Measurements from ENCODE around the gene LVRN.

LVRN gene

GRCh38 chr5:115940080-115940810 is 22.0 kb upstream of the LVRN start:
- no peaks in the 10 kb centered on the region for H3K27me3 ChIP-seq (ENCODE audit: control insufficient read depth, insufficient read depth, low read length)
- no peak overlapping the region for H3K9ac ChIP-seq (ENCODE audit: low read length)
- no peaks in the 10 kb centered on the region for H3K9me3 ChIP-seq (ENCODE audit: control insufficient read depth, low read depth, low read length)
- peaks cover 5% of the 10 kb centered on the region for H3K4me1 ChIP-seq (ENCODE audit: control insufficient read depth, low read depth, low read length)
- no peak overlapping the region for H3K4me3 ChIP-seq (ENCODE audit: low read length)
- no peak overlapping the region for H3K27ac ChIP-seq (ENCODE audit: low read length)
- H3K36me3 ChIP-seq (ENCODE audit: control insufficient read depth, low read depth, low read length) = no peaks in the 10 kb centered on the region

GRCh38 chr5:115941051-115941675 is 21.1 kb upstream of the LVRN start:
- H3K36me3 ChIP-seq (ENCODE audit: control insufficient read depth, low read depth, low read length) = no peaks in the 10 kb centered on the region
- peaks cover 5% of the 10 kb centered on the region for H3K4me1 ChIP-seq (ENCODE audit: control insufficient read depth, low read depth, low read length)
- H3K27me3 ChIP-seq (ENCODE audit: control insufficient read depth, insufficient read depth, low read length) = no peaks in the 10 kb centered on the region
- H3K9ac ChIP-seq (ENCODE audit: low read length) = no peak overlapping the region
- no peak overlapping the region for H3K4me3 ChIP-seq (ENCODE audit: low read length)
- H3K27ac ChIP-seq (ENCODE audit: low read length) = no peak overlapping the region
- no peaks in the 10 kb centered on the region for H3K9me3 ChIP-seq (ENCODE audit: control insufficient read depth, low read depth, low read length)

- Histone ChIP-seq H3K9ac (ENCODE audit: low read length) (no peak overlapping the region), H3K4me3 (ENCODE audit: low read length) (no peak overlapping the region)
Measured at GRCh38 chr5:115944501-115944900, 17.8 kb upstream of the LVRN start.

GRCh38 chr5:115946655-115947054 is 15.6 kb upstream of the LVRN start:
- no peak overlapping the region for H3K27ac ChIP-seq (ENCODE audit: low read length)
- no peaks in the 10 kb centered on the region for H3K4me1 ChIP-seq (ENCODE audit: control insufficient read depth, low read depth, low read length)
- no peak overlapping the region for H3K4me3 ChIP-seq (ENCODE audit: low read length)
- no peaks in the 10 kb centered on the region for H3K27me3 ChIP-seq (ENCODE audit: control insufficient read depth, insufficient read depth, low read length)
- no peaks in the 10 kb centered on the region for H3K9me3 ChIP-seq (ENCODE audit: control insufficient read depth, low read depth, low read length)
- no peaks in the 10 kb centered on the region for H3K36me3 ChIP-seq (ENCODE audit: control insufficient read depth, low read depth, low read length)
- H3K9ac ChIP-seq (ENCODE audit: low read length) = no peak overlapping the region

More at GRCh38 chr5:115944501-115944900, 17.8 kb upstream of the LVRN start:
- no peaks in the 10 kb centered on the region for H3K9me3 ChIP-seq (ENCODE audit: control insufficient read depth, low read depth, low read length)
- no peaks in the 10 kb centered on the region for H3K4me1 ChIP-seq (ENCODE audit: control insufficient read depth, low read depth, low read length)
- H3K36me3 ChIP-seq (ENCODE audit: control insufficient read depth, low read depth, low read length) = no peaks in the 10 kb centered on the region
- no peak overlapping the region for H3K27ac ChIP-seq (ENCODE audit: low read length)
- H3K27me3 ChIP-seq (ENCODE audit: control insufficient read depth, insufficient read depth, low read length) = no peaks in the 10 kb centered on the region

GRCh38 chr5:115947260-115947659 is 15.0 kb upstream of the LVRN start:
- Histone ChIP-seq H3K36me3 (ENCODE audit: control insufficient read depth, low read depth, low read length) (no peaks in the 10 kb centered on the region), H3K9ac (ENCODE audit: low read length) (no peak overlapping the region), H3K4me3 (ENCODE audit: low read length) (no peak overlapping the region), H3K27ac (ENCODE audit: low read length) (no peak overlapping the region), H3K27me3 (ENCODE audit: control insufficient read depth, insufficient read depth, low read length) (no peaks in the 10 kb centered on the region), H3K9me3 (ENCODE audit: control insufficient read depth, low read depth, low read length) (no peaks in the 10 kb centered on the region), H3K4me1 (ENCODE audit: control insufficient read depth, low read depth, low read length) (no peaks in the 10 kb centered on the region)

GRCh38 chr5:115948091-115948534 is 14.2 kb upstream of the LVRN start:
- Histone ChIP-seq H3K27ac (ENCODE audit: low read length) (no peak overlapping the region), H3K9ac (ENCODE audit: low read length) (no peak overlapping the region), H3K36me3 (ENCODE audit: control insufficient read depth, low read depth, low read length) (no peaks in the 10 kb centered on the region), H3K4me3 (ENCODE audit: low read length) (no peak overlapping the region), H3K27me3 (ENCODE audit: control insufficient read depth, insufficient read depth, low read length) (no peaks in the 10 kb centered on the region), H3K4me1 (ENCODE audit: control insufficient read depth, low read depth, low read length) (peaks cover 2% of the 10 kb centered on the region), H3K9me3 (ENCODE audit: control insufficient read depth, low read depth, low read length) (no peaks in the 10 kb centered on the region)

GRCh38 chr5:115949096-115949495 is 13.2 kb upstream of the LVRN start:
- H3K27me3 ChIP-seq (ENCODE audit: control insufficient read depth, insufficient read depth, low read length) = no peaks in the 10 kb centered on the region
- no peaks in the 10 kb centered on the region for H3K36me3 ChIP-seq (ENCODE audit: control insufficient read depth, low read depth, low read length)
- H3K9me3 ChIP-seq (ENCODE audit: control insufficient read depth, low read depth, low read length) = no peaks in the 10 kb centered on the region
- peaks cover 11% of the 10 kb centered on the region for H3K4me1 ChIP-seq (ENCODE audit: control insufficient read depth, low read depth, low read length)
- H3K27ac ChIP-seq (ENCODE audit: low read length) = no peak overlapping the region
- H3K4me3 ChIP-seq (ENCODE audit: low read length) = no peak overlapping the region
- no peak overlapping the region for H3K9ac ChIP-seq (ENCODE audit: low read length)

- no peak overlapping the region for H3K4me3 ChIP-seq (ENCODE audit: low read length)
- no peaks in the 10 kb centered on the region for H3K9me3 ChIP-seq (ENCODE audit: control insufficient read depth, low read depth, low read length)
- H3K9ac ChIP-seq (ENCODE audit: low read length) = no peak overlapping the region
- no peaks in the 10 kb centered on the region for H3K27me3 ChIP-seq (ENCODE audit: control insufficient read depth, insufficient read depth, low read length)
- H3K4me1 ChIP-seq (ENCODE audit: control insufficient read depth, low read depth, low read length) = peaks cover 17% of the 10 kb centered on the region
- no peaks in the 10 kb centered on the region for H3K36me3 ChIP-seq (ENCODE audit: control insufficient read depth, low read depth, low read length)
- no peak overlapping the region for H3K27ac ChIP-seq (ENCODE audit: low read length)
Measured at GRCh38 chr5:115952588-115952987, 9.7 kb upstream of the LVRN start.

- H3K4me3 ChIP-seq (ENCODE audit: low read length) = peak overlapping the region; percentile 12
Measured at GRCh38 chr5:115954144-115954543, 8.1 kb upstream of the LVRN start.

GRCh38 chr5:115956957-115957356 is 5.3 kb upstream of the LVRN start:
- Histone ChIP-seq H3K4me3 (ENCODE audit: low read length) (no peak overlapping the region), H3K27ac (ENCODE audit: low read length) (no peak overlapping the region), H3K9ac (ENCODE audit: low read length) (no peak overlapping the region), H3K36me3 (ENCODE audit: control insufficient read depth, low read depth, low read length) (no peaks in the 10 kb centered on the region), H3K9me3 (ENCODE audit: control insufficient read depth, low read depth, low read length) (no peaks in the 10 kb centered on the region), H3K27me3 (ENCODE audit: control insufficient read depth, insufficient read depth, low read length) (no peaks in the 10 kb centered on the region), H3K4me1 (ENCODE audit: control insufficient read depth, low read depth, low read length) (peaks cover 17% of the 10 kb centered on the region)

More at GRCh38 chr5:115954144-115954543, 8.1 kb upstream of the LVRN start:
- H3K9me3 ChIP-seq (ENCODE audit: control insufficient read depth, low read depth, low read length) = no peaks in the 10 kb centered on the region
- H3K9ac ChIP-seq (ENCODE audit: low read length) = no peak overlapping the region
- H3K36me3 ChIP-seq (ENCODE audit: control insufficient read depth, low read depth, low read length) = no peaks in the 10 kb centered on the region
- H3K4me1 ChIP-seq (ENCODE audit: control insufficient read depth, low read depth, low read length) = peaks cover 17% of the 10 kb centered on the region
- no peak overlapping the region for H3K27ac ChIP-seq (ENCODE audit: low read length)
- H3K27me3 ChIP-seq (ENCODE audit: control insufficient read depth, insufficient read depth, low read length) = no peaks in the 10 kb centered on the region

GRCh38 chr5:115961381-115962238 is 665 bp upstream of the LVRN start:
- H3K27me3 ChIP-seq (ENCODE audit: control insufficient read depth, insufficient read depth, low read length) = no peaks in the 10 kb centered on the region
- H3K9me3 ChIP-seq (ENCODE audit: control insufficient read depth, low read depth, low read length) = no peaks in the 10 kb centered on the region
- H3K9ac ChIP-seq (ENCODE audit: low read length) = no peak overlapping the region
- no peak overlapping the region for H3K27ac ChIP-seq (ENCODE audit: low read length)
- H3K4me1 ChIP-seq (ENCODE audit: control insufficient read depth, low read depth, low read length) = no peaks in the 10 kb centered on the region
- H3K4me3 ChIP-seq (ENCODE audit: low read length) = no peak overlapping the region
- H3K36me3 ChIP-seq (ENCODE audit: control insufficient read depth, low read depth, low read length) = no peaks in the 10 kb centered on the region

All from iPS-18a (cell line).